D721Med (cell line): ENCODE data around the gene CD302.

Source experiments
- DNase-seq: peaks from one replicate; pipeline ENCODE4 v3.0.0; 2011; ENCODE audit warnings: low spot score; ENCODE audit not compliant: insufficient read length
- FAIRE-seq: peaks from 2 replicates; lab custom pipeline; 2011; peaks lifted over from hg19 to GRCh38; lab: Jason Lieb, UNC
- TF ChIP-seq, protein P1 (sequence below): IDR thresholded peaks from 2 replicates; pipeline ENCODE4 v1.5.1; 2012; ENCODE audit warnings: mild to moderate bottlenecking, control low read depth; ENCODE audit not compliant: insufficient read depth; ENCODE audit errors: missing control alignments

Gene CD302

DNA sequence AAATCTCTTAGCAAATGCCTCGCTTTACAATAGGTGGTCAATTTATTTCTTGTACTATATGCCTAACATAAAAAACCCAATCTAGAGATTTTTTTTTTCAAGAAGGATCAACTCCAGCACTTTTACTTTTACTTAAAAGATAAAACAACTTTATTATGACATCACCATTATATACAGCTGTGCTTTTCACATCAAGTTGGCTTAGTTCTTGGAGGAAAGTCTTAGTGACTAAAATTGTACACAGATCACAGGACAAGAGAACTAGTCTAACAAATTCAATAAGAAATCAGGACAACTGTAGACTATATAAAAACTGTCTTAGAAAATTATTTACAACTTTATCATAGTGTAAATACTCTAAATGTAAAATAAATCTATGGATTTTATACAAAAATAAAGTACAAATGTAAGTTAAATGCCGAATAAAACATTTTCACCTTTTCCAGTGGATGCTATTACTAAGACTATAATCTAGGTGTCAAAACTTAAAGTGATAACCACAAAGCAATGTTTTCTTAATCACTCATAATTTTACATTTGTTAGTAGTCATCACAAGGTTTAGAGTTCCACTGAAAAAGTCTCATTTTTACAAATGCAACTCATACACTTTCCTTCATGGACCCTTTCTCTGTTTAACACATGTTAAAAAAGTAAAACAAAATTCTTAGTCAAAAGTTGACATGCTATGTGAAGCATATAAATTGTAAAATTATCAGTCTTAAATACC, 5.4 kb upstream of the CD302 start:
- TF ChIP-seq, protein P1, sequence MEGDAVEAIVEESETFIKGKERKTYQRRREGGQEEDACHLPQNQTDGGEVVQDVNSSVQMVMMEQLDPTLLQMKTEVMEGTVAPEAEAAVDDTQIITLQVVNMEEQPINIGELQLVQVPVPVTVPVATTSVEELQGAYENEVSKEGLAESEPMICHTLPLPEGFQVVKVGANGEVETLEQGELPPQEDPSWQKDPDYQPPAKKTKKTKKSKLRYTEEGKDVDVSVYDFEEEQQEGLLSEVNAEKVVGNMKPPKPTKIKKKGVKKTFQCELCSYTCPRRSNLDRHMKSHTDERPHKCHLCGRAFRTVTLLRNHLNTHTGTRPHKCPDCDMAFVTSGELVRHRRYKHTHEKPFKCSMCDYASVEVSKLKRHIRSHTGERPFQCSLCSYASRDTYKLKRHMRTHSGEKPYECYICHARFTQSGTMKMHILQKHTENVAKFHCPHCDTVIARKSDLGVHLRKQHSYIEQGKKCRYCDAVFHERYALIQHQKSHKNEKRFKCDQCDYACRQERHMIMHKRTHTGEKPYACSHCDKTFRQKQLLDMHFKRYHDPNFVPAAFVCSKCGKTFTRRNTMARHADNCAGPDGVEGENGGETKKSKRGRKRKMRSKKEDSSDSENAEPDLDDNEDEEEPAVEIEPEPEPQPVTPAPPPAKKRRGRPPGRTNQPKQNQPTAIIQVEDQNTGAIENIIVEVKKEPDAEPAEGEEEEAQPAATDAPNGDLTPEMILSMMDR, result no peak
- DNase-seq, result no peak
- FAIRE-seq, result no peak

DNA sequence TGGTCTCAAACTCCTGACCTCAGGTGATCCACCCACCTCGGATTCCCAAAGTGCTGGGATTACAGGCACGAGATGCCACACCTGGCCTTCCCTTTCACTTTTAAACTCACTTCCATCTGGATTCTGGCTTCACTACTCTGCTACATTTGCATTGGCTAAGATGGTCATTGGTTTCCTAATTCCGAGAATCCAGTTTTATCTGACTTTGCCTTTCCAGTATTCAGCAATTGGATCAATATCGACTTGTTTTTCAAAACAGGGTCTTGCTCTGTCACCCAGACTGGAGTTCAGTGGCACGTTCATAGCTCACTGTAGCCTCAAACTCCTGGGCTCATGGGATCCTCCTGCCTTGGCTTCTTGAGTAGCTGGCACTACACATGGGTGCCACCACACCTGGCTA, 4.7 kb upstream of the CD302 start:
- FAIRE-seq (no peak), DNase-seq (no peak)
- TF ChIP-seq, protein P1, result no peak

DNA sequence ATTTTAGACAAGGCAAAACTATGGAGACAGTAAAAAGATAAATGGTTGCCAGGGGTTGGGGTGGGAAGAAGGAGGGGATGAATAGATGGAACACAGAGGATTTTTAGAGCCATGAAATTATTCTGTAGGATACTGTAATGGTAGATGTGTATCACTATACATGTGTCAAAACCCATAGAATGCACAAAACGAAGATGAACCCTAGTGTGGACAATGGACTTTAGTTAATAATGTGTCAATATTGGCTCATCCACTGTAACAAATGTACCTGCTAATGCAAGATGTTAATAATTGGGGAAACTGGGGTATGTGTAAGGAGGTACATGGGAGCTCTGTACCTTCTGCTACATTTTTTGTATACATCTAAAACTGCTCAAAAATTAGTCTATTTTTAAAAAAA, 1.8 kb upstream of the CD302 start:
- no peak for FAIRE-seq
- DNase-seq, result no peak
- TF ChIP-seq, protein P1, result no peak

DNA sequence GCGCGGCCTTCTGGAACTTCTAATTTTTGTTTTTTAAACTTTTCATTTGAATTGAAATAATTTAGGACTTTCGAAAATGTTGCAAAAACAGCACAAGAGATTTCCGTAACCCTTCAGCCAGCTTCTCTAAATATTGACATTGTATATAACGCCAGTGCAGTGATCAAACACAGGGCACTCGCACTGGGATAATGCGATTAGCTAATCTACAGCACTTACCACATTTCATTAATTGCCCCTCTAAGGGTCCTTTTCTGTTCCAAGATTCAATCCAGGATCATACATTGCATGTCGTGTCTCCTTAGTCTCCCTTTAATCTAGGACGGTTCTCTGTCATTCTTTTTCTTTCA, 343 bp upstream of the CD302 start:
- DNase-seq (peak; percentile 42), FAIRE-seq (peak; percentile 32)
- TF ChIP-seq, protein P1, result no peak

DNA sequence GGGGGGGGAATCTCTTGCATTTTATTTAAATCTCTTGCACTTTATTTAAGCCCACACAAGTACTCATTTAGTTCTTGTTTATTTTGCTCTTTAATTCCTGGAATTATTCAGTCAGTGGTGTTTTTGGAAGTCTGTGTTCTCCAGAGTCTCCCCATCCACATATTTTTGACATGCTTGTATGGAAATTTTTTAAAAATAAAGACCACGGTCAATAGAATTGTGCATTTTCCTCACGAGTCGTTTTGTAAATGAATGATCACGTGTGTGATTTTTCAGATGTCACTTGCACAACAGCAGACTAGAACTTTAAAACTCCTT, 824 bp downstream of the CD302 start:
- TF ChIP-seq, protein P1, result no peak
- DNase-seq (no peak), FAIRE-seq (no peak)

DNA sequence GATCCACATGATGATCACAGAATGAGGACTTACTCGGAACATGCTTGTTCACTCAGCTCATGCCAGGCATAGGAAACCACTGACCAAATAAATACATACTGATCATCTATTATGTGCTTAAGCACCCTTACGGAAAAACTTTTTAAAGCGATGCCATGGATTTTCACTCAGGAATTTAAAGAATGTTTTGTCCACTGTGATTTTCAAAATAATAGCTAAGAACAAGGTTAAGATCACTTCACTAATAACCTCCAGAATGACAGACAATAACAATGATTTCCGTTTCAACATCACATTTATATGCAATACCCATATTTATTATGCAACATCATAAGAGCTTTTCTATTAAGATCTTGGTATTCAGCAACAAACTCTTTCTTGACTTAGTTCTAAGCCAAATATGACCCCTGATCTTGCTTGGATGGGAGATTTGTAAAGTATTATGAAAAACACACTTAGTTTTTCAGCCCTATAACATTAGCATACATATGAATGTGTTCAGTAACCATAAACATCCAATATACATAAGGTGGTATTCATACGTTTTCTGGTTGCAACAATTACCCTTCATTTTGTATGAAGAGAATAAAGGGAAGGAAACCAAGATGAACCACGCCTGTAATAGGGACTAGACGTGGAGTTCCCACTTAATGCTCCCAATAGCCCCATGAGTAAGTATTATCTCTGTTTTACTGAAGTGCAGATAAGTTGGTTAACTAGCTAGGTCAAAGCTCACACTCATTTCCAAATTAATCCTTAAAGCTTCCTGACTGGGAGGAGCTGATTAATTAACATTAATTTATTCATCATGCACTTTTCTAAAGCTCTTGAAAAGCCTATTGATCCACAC, 1.9 kb downstream of the CD302 start:
- FAIRE-seq, result no peak
- no peak for DNase-seq

More for the DNA sequence above, 1.9 kb downstream of the CD302 start:
- TF ChIP-seq, protein P1, result no peak
